ENCODE data around the gene URI1.

Gene URI1

DNA sequence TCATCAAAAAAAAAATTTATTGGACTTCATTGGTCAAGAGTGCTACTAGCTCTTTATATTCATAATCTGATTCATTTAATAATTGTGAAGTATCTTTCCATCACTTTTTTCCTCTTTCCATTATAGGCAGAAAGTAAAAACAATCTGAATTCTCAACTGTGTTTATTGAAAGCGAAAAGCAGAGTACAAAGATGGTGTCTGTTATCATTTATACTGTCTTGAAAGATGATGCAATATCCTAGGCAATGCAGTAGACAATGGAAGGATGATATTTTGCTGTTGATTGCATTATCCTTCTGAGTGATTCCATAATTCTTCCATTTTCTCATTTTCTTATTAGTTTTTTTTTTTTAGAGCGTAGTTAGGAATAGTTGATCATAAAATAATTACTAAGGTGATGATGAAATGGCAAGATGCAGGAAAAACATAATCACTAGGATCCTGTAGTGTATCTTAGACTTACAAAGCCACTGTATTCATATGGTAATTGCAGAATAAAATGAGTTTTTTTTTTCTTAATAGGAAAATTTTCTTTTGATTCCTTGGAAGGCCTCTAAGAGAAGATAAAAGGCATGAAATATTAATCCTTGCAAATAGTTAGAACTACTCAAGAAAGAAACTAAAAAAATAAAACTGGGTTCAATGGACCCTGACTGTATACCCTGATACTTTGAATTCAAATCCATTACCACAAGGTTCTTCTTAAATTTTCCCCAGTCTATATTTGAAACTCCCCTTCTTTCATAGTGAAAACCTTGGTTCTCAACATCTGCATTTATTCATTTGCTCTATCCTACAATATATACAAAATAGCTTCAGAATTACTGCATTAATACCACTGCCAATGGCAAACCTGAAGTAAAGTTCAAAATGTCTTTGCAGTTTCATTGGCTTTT is 11.6 kb downstream of the URI1 start (continued):
- TF ChIP-seq, protein P1, sequence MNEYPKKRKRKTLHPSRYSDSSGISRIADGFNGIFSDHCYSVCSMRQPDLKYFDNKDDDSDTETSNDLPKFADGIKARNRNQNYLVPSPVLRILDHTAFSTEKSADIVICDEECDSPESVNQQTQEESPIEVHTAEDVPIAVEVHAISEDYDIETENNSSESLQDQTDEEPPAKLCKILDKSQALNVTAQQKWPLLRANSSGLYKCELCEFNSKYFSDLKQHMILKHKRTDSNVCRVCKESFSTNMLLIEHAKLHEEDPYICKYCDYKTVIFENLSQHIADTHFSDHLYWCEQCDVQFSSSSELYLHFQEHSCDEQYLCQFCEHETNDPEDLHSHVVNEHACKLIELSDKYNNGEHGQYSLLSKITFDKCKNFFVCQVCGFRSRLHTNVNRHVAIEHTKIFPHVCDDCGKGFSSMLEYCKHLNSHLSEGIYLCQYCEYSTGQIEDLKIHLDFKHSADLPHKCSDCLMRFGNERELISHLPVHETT (tag by site-specific recombination; IDR thresholded peaks at IDR 0.05): no peak
- TF ChIP-seq ZNF155 (tag by site-specific recombination; IDR thresholded peaks at IDR 0.05): no peak
- no peak for TF ChIP-seq ZNF423 (tag by site-specific recombination; IDR thresholded peaks at IDR 0.05)
- TF ChIP-seq GLIS1 (tag by site-specific recombination; IDR thresholded peaks at IDR 0.05): no peak
- no peak for TF ChIP-seq OVOL3 (tag by site-specific recombination; IDR thresholded peaks at IDR 0.05)
- TF ChIP-seq WT1 (tag by site-specific recombination; IDR thresholded peaks at IDR 0.05): no peak
- no peak for TF ChIP-seq ZNF677 (tag by site-specific recombination; IDR thresholded peaks at IDR 0.05)
- no peak for TF ChIP-seq ZNF830 (tag by site-specific recombination; IDR thresholded peaks at IDR 0.05; ENCODE audit: low read depth)
- no peak for TF ChIP-seq FEZF1 (tag by site-specific recombination; IDR thresholded peaks at IDR 0.05)
- TF ChIP-seq, protein P2, sequence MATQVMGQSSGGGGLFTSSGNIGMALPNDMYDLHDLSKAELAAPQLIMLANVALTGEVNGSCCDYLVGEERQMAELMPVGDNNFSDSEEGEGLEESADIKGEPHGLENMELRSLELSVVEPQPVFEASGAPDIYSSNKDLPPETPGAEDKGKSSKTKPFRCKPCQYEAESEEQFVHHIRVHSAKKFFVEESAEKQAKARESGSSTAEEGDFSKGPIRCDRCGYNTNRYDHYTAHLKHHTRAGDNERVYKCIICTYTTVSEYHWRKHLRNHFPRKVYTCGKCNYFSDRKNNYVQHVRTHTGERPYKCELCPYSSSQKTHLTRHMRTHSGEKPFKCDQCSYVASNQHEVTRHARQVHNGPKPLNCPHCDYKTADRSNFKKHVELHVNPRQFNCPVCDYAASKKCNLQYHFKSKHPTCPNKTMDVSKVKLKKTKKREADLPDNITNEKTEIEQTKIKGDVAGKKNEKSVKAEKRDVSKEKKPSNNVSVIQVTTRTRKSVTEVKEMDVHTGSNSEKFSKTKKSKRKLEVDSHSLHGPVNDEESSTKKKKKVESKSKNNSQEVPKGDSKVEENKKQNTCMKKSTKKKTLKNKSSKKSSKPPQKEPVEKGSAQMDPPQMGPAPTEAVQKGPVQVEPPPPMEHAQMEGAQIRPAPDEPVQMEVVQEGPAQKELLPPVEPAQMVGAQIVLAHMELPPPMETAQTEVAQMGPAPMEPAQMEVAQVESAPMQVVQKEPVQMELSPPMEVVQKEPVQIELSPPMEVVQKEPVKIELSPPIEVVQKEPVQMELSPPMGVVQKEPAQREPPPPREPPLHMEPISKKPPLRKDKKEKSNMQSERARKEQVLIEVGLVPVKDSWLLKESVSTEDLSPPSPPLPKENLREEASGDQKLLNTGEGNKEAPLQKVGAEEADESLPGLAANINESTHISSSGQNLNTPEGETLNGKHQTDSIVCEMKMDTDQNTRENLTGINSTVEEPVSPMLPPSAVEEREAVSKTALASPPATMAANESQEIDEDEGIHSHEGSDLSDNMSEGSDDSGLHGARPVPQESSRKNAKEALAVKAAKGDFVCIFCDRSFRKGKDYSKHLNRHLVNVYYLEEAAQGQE (tag by site-specific recombination; IDR thresholded peaks at IDR 0.05): no peak
- TF ChIP-seq ZBTB48 (tag by site-specific recombination; IDR thresholded peaks at IDR 0.05): no peak
- TF ChIP-seq, protein P3, sequence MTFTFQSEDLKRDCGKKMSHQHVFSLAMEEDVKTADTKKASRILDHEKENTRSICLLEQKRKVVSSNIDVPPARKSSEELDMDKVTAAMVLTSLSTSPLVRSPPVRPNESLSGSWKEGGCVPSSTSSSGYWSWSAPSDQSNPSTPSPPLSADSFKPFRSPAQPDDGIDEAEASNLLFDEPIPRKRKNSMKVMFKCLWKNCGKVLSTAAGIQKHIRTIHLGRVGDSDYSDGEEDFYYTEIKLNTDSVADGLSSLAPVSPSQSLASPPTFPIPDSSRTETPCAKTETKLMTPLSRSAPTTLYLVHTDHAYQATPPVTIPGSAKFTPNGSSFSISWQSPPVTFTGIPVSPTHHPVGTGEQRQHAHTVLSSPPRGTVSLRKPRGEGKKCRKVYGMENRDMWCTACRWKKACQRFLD (tag by site-specific recombination; IDR thresholded peaks at IDR 0.05): no peak
- TF ChIP-seq ZNF184 (tag by site-specific recombination; IDR thresholded peaks at IDR 0.05): no peak
- TF ChIP-seq, protein P4, sequence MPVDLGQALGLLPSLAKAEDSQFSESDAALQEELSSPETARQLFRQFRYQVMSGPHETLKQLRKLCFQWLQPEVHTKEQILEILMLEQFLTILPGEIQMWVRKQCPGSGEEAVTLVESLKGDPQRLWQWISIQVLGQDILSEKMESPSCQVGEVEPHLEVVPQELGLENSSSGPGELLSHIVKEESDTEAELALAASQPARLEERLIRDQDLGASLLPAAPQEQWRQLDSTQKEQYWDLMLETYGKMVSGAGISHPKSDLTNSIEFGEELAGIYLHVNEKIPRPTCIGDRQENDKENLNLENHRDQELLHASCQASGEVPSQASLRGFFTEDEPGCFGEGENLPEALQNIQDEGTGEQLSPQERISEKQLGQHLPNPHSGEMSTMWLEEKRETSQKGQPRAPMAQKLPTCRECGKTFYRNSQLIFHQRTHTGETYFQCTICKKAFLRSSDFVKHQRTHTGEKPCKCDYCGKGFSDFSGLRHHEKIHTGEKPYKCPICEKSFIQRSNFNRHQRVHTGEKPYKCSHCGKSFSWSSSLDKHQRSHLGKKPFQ (tag by site-specific recombination; IDR thresholded peaks at IDR 0.05): no peak
- TF ChIP-seq, protein P5, sequence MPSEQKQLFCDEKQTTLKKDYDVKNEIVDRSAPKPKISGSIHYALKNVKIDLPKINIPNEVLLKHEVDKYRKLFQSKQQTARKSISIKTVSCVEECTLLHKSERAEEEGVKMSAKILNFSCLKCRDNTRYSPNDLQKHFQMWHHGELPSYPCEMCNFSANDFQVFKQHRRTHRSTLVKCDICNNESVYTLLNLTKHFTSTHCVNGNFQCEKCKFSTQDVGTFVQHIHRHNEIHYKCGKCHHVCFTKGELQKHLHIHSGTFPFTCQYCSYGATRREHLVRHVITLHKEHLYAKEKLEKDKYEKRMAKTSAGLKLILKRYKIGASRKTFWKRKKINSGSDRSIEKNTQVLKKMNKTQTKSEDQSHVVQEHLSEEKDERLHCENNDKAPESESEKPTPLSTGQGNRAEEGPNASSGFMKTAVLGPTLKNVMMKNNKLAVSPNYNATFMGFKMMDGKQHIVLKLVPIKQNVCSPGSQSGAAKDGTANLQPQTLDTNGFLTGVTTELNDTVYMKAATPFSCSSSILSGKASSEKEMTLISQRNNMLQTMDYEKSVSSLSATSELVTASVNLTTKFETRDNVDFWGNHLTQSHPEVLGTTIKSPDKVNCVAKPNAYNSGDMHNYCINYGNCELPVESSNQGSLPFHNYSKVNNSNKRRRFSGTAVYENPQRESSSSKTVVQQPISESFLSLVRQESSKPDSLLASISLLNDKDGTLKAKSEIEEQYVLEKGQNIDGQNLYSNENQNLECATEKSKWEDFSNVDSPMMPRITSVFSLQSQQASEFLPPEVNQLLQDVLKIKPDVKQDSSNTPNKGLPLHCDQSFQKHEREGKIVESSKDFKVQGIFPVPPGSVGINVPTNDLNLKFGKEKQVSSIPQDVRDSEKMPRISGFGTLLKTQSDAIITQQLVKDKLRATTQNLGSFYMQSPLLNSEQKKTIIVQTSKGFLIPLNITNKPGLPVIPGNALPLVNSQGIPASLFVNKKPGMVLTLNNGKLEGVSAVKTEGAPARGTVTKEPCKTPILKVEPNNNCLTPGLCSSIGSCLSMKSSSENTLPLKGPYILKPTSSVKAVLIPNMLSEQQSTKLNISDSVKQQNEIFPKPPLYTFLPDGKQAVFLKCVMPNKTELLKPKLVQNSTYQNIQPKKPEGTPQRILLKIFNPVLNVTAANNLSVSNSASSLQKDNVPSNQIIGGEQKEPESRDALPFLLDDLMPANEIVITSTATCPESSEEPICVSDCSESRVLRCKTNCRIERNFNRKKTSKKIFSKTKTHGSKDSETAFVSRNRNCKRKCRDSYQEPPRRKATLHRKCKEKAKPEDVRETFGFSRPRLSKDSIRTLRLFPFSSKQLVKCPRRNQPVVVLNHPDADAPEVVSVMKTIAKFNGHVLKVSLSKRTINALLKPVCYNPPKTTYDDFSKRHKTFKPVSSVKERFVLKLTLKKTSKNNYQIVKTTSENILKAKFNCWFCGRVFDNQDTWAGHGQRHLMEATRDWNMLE (tag by site-specific recombination; conservative IDR thresholded peaks at IDR 0.05; ENCODE audit: low read depth): peak; percentile 42; the same call in 1 of the 2 replicates
- no peak for TF ChIP-seq KLF10 (tag by site-specific recombination; IDR thresholded peaks at IDR 0.05)
- no peak for TF ChIP-seq HOXD13 (CRISPR knock-in tag; IDR thresholded peaks at IDR 0.05; ENCODE audit: borderline replicate concordance)
- 0 out of 2 replicates have a peak, but pooled peaks have one; percentile 26 for TF ChIP-seq ZXDB (tag by site-specific recombination; IDR thresholded peaks at IDR 0.05)
- TF ChIP-seq, protein P6, sequence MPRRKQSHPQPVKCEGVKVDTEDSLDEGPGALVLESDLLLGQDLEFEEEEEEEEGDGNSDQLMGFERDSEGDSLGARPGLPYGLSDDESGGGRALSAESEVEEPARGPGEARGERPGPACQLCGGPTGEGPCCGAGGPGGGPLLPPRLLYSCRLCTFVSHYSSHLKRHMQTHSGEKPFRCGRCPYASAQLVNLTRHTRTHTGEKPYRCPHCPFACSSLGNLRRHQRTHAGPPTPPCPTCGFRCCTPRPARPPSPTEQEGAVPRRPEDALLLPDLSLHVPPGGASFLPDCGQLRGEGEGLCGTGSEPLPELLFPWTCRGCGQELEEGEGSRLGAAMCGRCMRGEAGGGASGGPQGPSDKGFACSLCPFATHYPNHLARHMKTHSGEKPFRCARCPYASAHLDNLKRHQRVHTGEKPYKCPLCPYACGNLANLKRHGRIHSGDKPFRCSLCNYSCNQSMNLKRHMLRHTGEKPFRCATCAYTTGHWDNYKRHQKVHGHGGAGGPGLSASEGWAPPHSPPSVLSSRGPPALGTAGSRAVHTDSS (tag by site-specific recombination; IDR thresholded peaks at IDR 0.05): peak; percentile 41; the same call in 1 of the 2 replicates
- no peak for TF ChIP-seq ZNF596 (tag by site-specific recombination; IDR thresholded peaks at IDR 0.05)
- TF ChIP-seq ZNF626 (tag by site-specific recombination; IDR thresholded peaks at IDR 0.05): no peak
- TF ChIP-seq MEIS1 (CRISPR knock-in tag; IDR thresholded peaks at IDR 0.05; ENCODE audit: borderline replicate concordance): no peak
- TF ChIP-seq ZNF311 (tag by site-specific recombination; IDR thresholded peaks at IDR 0.05; ENCODE audit: borderline replicate concordance): no peak
- TF ChIP-seq BCL11A (tag by site-specific recombination; IDR thresholded peaks at IDR 0.05; ENCODE audit: low read depth): no peak

Data from HEK293 (cell line).